ENCODE measurements around the gene HTRA1. TPM values are rescaled to one million over a fixed set of nuclear protein-coding genes. Genes with fewer than 3 reads are reported as not detected.

The HTRA1 gene
- total RNA-seq, 4 donors from 2014 or later: 55.2 to 99.5 (median 80.6) TPM

- TF ChIP-seq POLR2AphosphoS5 (IDR thresholded peaks at IDR 0.05): no peak
- no peak for TF ChIP-seq EP300 (IDR thresholded peaks at IDR 0.05)
- TF ChIP-seq POLR2A (IDR thresholded peaks at IDR 0.05): no peak
- TF ChIP-seq CTCF (IDR thresholded peaks at IDR 0.05): no peak
- Histone ChIP-seq H3K27ac (no peak overlapping the region), H3K9me3 (no peaks in the 10 kb centered on the region), H3K36me3 (peaks cover 48% of the 10 kb centered on the region), H3K27me3 (no peaks in the 10 kb centered on the region), H3K4me3 (no peak overlapping the region), H3K4me1 (peaks cover 3% of the 10 kb centered on the region)
- no peak for DNase-seq (ENCODE audit: low spot score in 2 of 2)
- 95% methylated on average over 5 of the region's 5 CpGs for WGBS
These were observed 53.7 kb downstream of the HTRA1 start for GRCh38 chr10:122515022-122515424.

GRCh38 chr10:122515588-122516231, 54.4 kb downstream of the HTRA1 start:
- no peaks in the 10 kb centered on the region for H3K9me3 ChIP-seq
- H3K36me3 ChIP-seq: peaks cover 42% of the 10 kb centered on the region
- H3K4me1 ChIP-seq: peaks cover 3% of the 10 kb centered on the region
- H3K27me3 ChIP-seq: no peaks in the 10 kb centered on the region
- DNase-seq (ENCODE audit: low spot score in 2 of 2): no peak
- H3K27ac ChIP-seq: no peak overlapping the region
- H3K4me3 ChIP-seq: no peak overlapping the region
- WGBS: 73% methylated on average over 15 of the region's 16 CpGs
- TF ChIP-seq EP300 (IDR thresholded peaks at IDR 0.05): no peak
- TF ChIP-seq POLR2AphosphoS5 (IDR thresholded peaks at IDR 0.05): no peak
- no peak for TF ChIP-seq CTCF (IDR thresholded peaks at IDR 0.05)
- no peak for TF ChIP-seq POLR2A (IDR thresholded peaks at IDR 0.05)

GRCh38 chr10:122516734-122517133, 55.4 kb downstream of the HTRA1 start:
- DNase-seq (ENCODE audit: low spot score in 2 of 2): no peak
- no peaks in the 10 kb centered on the region for H3K9me3 ChIP-seq
- H3K4me1 ChIP-seq: peaks cover 3% of the 10 kb centered on the region
- TF ChIP-seq CTCF (IDR thresholded peaks at IDR 0.05): no peak
- TF ChIP-seq EP300 (IDR thresholded peaks at IDR 0.05): no peak
- TF ChIP-seq POLR2AphosphoS5 (IDR thresholded peaks at IDR 0.05): no peak
- TF ChIP-seq POLR2A (IDR thresholded peaks at IDR 0.05): no peak
- H3K27ac ChIP-seq: no peak overlapping the region
- WGBS: 81% methylated on average over 4 of the region's 4 CpGs
- peaks cover 32% of the 10 kb centered on the region for H3K36me3 ChIP-seq
- H3K4me3 ChIP-seq: no peak overlapping the region
- H3K27me3 ChIP-seq: no peaks in the 10 kb centered on the region

- no peak for DNase-seq (ENCODE audit: low spot score in 2 of 2)
- 72% methylated on average over 7 of the region's 7 CpGs for WGBS
- Histone ChIP-seq H3K36me3 (peaks cover 21% of the 10 kb centered on the region), H3K4me1 (peaks cover 3% of the 10 kb centered on the region), H3K27me3 (no peaks in the 10 kb centered on the region), H3K9me3 (no peaks in the 10 kb centered on the region), H3K27ac (no peak overlapping the region), H3K4me3 (no peak overlapping the region)
- no peak for TF ChIP-seq EP300 (IDR thresholded peaks at IDR 0.05)
- no peak for TF ChIP-seq POLR2AphosphoS5 (IDR thresholded peaks at IDR 0.05)
- TF ChIP-seq POLR2A (IDR thresholded peaks at IDR 0.05): no peak
- no peak for TF ChIP-seq CTCF (IDR thresholded peaks at IDR 0.05)
These were observed 57.8 kb downstream of the HTRA1 start for GRCh38 chr10:122519144-122519543.

- H3K9me3 ChIP-seq: no peaks in the 10 kb centered on the region
- DNase-seq (ENCODE audit: low spot score in 2 of 2): no peak
- peaks cover 13% of the 10 kb centered on the region for H3K36me3 ChIP-seq
- H3K27me3 ChIP-seq: no peaks in the 10 kb centered on the region
- WGBS: 86% methylated on average over 7 of the region's 15 CpGs
- TF ChIP-seq EP300 (IDR thresholded peaks at IDR 0.05) (no peak), POLR2A (IDR thresholded peaks at IDR 0.05) (no peak), POLR2AphosphoS5 (IDR thresholded peaks at IDR 0.05) (no peak), CTCF (IDR thresholded peaks at IDR 0.05) (no peak)
- H3K4me3 ChIP-seq: no peak overlapping the region
- peaks cover 2% of the 10 kb centered on the region for H3K4me1 ChIP-seq
- H3K27ac ChIP-seq: no peak overlapping the region
These were observed 58.5 kb downstream of the HTRA1 start for GRCh38 chr10:122519873-122520272.
